GM21737 (cell line): Measurements from ENCODE around the gene PRPF8.
"Not testable (repeated sequence)": the region's sequence is repeated elsewhere in the genome, so short reads cannot be mapped to it uniquely, and the experiment has no call there.

ENCODE experiments used
- ATAC-seq: cut with Tn5 transposase; IDR thresholded peaks from one replicate; pipeline ENCODE4 v1.9.1; 2021; ENCODE audit warnings: mild to moderate bottlenecking, moderate library complexity; ENCODE audit not compliant: unreplicated experiment

The PRPF8 gene

DNA sequence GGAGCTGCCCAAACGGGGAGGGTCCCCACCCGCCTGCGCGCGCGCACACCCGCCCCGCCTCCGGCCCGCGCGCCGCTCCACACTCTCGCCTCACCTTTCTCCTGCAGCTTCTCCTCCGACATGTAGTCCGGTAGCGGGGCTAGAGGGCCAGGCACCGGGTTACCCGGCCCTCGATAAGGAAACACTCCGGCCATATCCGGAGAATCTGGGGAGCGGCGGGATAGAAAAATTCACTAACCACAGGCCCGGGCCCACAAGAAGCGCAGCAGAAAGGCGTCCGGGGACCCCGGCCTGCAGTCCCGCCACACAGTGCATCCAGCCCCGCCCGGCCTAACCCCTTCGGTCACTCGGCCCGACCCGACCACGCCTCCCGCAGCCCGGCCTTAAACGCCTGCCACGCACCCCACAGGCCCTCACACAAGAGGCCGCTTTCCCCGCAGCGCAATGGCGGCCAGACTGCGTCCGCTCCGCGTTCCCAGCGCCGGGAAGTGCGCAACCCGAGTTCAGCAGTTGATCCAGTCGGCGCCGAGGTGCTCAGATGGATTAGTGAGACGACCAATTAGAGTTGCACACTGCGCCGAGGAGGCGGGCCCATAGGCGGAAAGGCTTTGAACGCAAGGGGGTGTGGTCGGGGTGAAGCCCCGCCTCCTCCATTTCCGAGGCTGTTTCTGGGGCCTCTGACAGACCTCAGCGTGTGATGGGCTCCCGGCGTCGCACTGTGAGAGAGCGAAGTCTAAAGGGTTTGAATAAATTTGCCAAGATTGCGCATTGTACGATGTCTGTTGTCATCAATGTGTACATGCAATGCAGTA is at the start of gene PRPF8:
Gene PRPF8 (minus strand): TSS at position 490 of the 812 bp plus-strand sequence. CDS start 296 bp downstream, at position 194.
- ATAC-seq, result peak; percentile 96

DNA sequence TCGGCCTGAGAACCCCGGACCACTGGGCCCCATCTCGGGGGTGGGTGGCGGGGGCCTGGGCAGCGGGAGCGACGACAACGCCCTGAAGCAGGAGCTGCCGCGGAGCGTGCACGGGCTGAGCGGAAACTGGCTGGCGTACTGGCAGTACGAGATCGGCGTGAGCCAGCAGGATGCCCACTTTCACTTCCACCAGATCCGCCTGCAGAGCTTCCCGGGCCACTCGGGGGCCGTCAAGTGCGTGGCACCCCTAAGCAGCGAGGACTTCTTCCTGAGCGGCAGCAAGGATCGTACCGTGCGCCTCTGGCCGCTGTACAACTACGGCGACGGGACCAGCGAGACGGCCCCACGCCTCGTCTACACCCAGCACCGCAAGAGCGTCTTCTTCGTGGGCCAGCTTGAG is 49.1 kb upstream of the PRPF8 start:
- no peak for ATAC-seq

DNA sequence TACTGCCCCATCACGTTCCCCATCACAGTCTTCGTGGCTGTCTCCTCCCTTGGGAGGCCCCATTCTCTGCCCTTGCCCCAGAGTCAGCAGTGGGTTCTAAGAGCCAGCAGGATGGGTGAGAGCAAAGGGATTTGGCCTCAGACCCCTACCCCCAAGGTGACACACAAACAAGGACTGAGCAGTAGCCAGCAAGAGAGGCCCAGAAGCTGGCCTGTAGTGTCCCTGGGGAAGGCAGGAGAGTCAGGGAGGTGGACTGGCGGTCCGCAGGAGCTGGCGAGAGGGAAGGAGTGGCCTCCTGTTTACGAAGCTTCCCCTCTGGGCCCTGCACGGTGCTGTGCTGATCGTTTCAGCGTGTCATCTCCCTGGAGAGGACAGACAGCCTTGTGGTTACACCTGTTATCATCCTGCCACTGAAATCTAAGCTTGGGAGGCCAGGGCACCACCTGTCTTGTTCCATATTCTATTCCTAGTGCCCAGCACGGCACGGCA is 48.2 kb upstream of the PRPF8 start:
- ATAC-seq, result no peak

DNA sequence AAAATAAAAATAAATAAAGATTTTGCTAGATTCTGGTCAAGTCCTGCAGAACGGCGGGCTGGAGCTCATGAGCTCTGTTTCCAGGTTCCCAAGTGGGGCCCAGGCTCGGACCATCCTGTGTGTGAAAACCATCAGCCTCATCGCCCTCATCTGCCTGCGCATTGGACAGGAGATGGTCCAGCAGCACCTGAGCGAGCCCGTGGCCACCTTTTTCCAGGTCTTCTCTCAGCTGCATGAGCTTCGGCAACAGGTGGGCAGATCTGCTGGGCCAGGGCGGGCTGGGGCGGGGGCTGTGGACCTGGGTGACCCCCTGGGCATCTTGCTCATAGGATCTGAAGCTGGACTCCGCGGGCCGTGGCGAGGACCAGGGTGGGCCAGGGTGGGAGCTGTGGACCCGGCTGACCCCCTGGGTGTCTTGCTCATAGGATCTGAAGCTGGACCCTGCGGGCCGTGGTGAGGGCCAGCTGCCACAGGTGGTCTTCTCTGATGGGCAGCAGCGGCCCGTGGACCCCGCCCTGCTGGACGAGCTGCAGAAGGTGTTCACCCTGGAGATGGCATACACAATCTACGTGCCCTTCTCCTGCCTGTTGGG is 47.7 kb upstream of the PRPF8 start:
- ATAC-seq, result no peak

DNA sequence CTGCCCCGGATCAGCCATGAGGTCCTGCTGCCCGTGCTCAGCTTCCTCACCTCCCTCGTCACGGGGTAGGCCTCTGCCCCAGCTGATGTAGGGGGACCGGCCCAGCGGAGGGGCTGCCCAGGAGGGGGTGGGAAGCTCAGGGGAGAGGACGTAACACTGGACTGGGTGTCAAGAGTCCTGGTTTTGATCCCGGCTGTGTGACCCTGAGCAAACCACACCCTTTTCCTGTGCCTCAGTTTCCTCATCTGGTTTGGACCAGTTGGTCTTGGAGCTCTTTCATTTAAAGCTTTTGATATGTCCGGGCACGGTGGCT is 46.5 kb upstream of the PRPF8 start:
- ATAC-seq, result no peak

GRCh38 chr17:1730326-1731193 is 45.9 kb upstream of the PRPF8 start:
- ATAC-seq, result no peak

- no peak for ATAC-seq
Observed at GRCh38 chr17:1729966-1730325, 45.3 kb upstream of the PRPF8 start.

DNA sequence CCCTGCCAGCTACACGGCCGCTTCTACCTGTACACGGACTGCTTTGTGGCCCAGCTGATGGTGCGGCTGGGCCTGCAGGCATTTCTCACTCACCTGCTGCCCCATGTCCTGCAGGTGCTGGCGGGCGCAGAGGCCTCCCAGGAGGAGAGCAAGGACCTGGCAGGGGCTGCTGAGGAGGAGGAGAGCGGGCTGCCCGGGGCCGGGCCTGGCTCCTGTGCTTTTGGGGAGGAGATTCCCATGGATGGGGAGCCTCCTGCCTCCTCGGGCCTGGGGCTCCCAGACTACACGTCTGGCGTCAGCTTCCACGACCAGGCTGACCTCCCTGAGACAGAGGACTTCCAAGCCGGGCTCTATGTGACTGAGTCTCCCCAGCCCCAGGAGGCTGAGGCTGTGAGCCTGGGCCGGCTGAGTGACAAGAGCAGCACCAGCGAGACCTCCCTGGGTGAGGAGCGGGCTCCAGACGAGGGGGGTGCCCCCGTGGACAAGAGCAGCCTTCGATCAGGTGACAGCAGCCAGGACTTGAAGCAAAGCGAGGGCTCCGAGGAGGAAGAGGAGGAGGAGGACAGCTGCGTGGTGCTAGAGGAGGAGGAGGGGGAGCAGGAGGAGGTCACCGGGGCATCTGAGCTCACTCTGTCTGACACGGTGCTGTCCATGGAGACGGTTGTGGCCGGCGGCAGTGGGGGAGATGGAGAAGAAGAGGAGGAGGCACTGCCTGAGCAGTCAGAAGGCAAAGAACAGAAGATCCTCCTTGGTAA is 43.4 kb upstream of the PRPF8 start:
- ATAC-seq, result no peak

GRCh38 chr17:1727258-1727789 is 42.7 kb upstream of the PRPF8 start:
- no peak for ATAC-seq

- no peak for ATAC-seq
Observed at GRCh38 chr17:1726626-1727257, 42.1 kb upstream of the PRPF8 start.

DNA sequence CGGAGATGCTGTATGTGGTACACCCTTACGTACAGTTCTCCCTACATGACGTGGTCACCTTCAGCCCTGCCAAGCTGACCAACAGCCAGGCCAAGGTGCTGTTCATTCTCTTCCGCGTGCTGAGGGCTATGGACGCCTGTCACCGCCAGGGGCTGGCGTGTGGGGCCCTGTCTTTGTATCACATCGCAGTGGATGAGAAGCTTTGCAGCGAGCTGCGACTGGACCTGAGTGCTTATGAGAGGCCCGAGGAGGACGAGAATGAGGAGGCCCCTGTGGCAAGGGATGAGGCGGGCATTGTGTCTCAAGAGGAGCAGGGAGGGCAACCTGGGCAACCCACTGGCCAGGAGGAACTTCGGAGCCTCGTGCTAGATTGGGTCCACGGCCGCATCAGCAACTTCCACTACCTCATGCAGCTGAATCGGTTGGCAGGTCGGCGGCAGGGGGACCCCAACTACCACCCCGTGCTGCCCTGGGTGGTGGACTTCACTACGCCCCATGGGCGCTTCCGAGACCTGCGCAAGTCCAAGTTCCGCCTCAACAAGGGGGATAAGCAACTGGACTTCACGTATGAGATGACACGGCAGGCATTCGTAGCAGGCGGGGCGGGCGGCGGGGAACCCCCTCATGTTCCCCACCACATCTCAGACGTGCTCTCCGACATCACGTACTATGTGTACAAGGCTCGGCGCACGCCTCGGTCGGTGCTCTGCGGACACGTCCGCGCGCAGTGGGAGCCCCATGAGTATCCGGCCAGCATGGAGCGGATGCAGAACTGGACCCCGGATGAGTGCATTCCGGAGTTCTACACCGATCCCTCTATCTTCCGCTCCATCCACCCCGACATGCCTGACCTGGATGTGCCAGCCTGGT is 41.2 kb upstream of the PRPF8 start:
- ATAC-seq, result no peak

GRCh38 chr17:1724869-1725641 is 40.4 kb upstream of the PRPF8 start:
- peak; percentile 27 for ATAC-seq

GRCh38 chr17:1724351-1724868 is 39.7 kb upstream of the PRPF8 start, which contains the start of gene WDR81:
Gene WDR81, plus strand, starts transcription at chr17:1724704. Its CDS starts 256 bp downstream, at chr17:1724960.
- ATAC-seq, result peak; percentile 54

GRCh38 chr17:1722022-1722421 is 37.4 kb upstream of the PRPF8 start:
- ATAC-seq, result not testable (repeated sequence)

GRCh38 chr17:1720856-1721386 is 36.3 kb upstream of the PRPF8 start:
- ATAC-seq, result no peak

- ATAC-seq, result no peak
Observed at GRCh38 chr17:1718362-1719165, 33.9 kb upstream of the PRPF8 start.
